ENCODE results near the gene BACH2.
A peak's percentile ranks its signal among the peaks of the same experiment; 100 is the strongest.

BACH2 gene

GRCh38 chr6:90103056-90103800 lies 193.4 kb downstream of the BACH2 start:
- DNase-seq (ENCODE audit: low read depth in 2 of 3, low spot score in 2 of 3), result no peak

GRCh38 chr6:90101403-90101802 lies 195.2 kb downstream of the BACH2 start:
- no peak for DNase-seq (ENCODE audit: low read depth in 2 of 3, low spot score in 2 of 3)

GRCh38 chr6:90100059-90100665 lies 196.5 kb downstream of the BACH2 start:
- DNase-seq (ENCODE audit: low read depth in 2 of 3, low spot score in 2 of 3), result no peak

GRCh38 chr6:90098627-90099026 lies 198.0 kb downstream of the BACH2 start:
- no peak for DNase-seq (ENCODE audit: low read depth in 2 of 3, low spot score in 2 of 3)

- DNase-seq (ENCODE audit: low read depth in 2 of 3, low spot score in 2 of 3), result no peak
Observed at GRCh38 chr6:90098001-90098531, 198.6 kb downstream of the BACH2 start.

GRCh38 chr6:90097356-90097755 lies 199.3 kb downstream of the BACH2 start:
- no peak for DNase-seq (ENCODE audit: low read depth in 2 of 3, low spot score in 2 of 3)

- no peak for DNase-seq (ENCODE audit: low read depth in 2 of 3, low spot score in 2 of 3)
Observed at GRCh38 chr6:90096818-90097217, 199.8 kb downstream of the BACH2 start.

GRCh38 chr6:90095788-90096187 lies 200.9 kb downstream of the BACH2 start:
- no peak for DNase-seq (ENCODE audit: low read depth in 2 of 3, low spot score in 2 of 3)

GRCh38 chr6:90095145-90095544 lies 201.5 kb downstream of the BACH2 start:
- DNase-seq (ENCODE audit: low read depth in 2 of 3, low spot score in 2 of 3), result no peak

- DNase-seq (ENCODE audit: low read depth in 2 of 3, low spot score in 2 of 3), result no peak
Observed at GRCh38 chr6:90093558-90094073, 203.0 kb downstream of the BACH2 start.

GRCh38 chr6:90090866-90091265 lies 205.8 kb downstream of the BACH2 start:
- no peak for DNase-seq (ENCODE audit: low read depth in 2 of 3, low spot score in 2 of 3)

- no peak for DNase-seq (ENCODE audit: low read depth in 2 of 3, low spot score in 2 of 3)
Observed at GRCh38 chr6:90088009-90088408, 208.6 kb downstream of the BACH2 start.

- no peak for DNase-seq (ENCODE audit: low read depth in 2 of 3, low spot score in 2 of 3)
Observed at GRCh38 chr6:90087106-90087833, 209.4 kb downstream of the BACH2 start.

GRCh38 chr6:90086517-90086916 lies 210.1 kb downstream of the BACH2 start:
- no peak for DNase-seq (ENCODE audit: low read depth in 2 of 3, low spot score in 2 of 3)

- DNase-seq (ENCODE audit: low read depth in 2 of 3, low spot score in 2 of 3), result peak in 1 of 3 experiments; percentile 26
Observed at GRCh38 chr6:90083891-90084290, 212.8 kb downstream of the BACH2 start.

GRCh38 chr6:90082847-90083246 lies 213.8 kb downstream of the BACH2 start:
- no peak for DNase-seq (ENCODE audit: low read depth in 2 of 3, low spot score in 2 of 3)

- DNase-seq (ENCODE audit: low read depth in 2 of 3, low spot score in 2 of 3), result peak in 1 of 3 experiments; percentile 56
Observed at GRCh38 chr6:90080876-90081481, 215.7 kb downstream of the BACH2 start.

GRCh38 chr6:90079560-90080490 lies 216.8 kb downstream of the BACH2 start:
- peak in 1 of 3 experiments; percentile 33 for DNase-seq (ENCODE audit: low read depth in 2 of 3, low spot score in 2 of 3)

- peak in 1 of 3 experiments; percentile 56 for DNase-seq (ENCODE audit: low read depth in 2 of 3, low spot score in 2 of 3)
Observed at GRCh38 chr6:90078513-90079289, 217.9 kb downstream of the BACH2 start.
